GM19372 (cell line): ENCODE results near the gene CDK5R1.
"Not testable (repeated sequence)": the region's sequence is repeated elsewhere in the genome, so short reads cannot be mapped to it uniquely, and the experiment has no call there.

Source experiments
- ATAC-seq: cut with Tn5 transposase; IDR thresholded peaks from one replicate; pipeline ENCODE4 v1.9.1; 2021; ENCODE audit warnings: mild to moderate bottlenecking, low read depth, moderate library complexity; ENCODE audit not compliant: unreplicated experiment

Gene CDK5R1

DNA sequence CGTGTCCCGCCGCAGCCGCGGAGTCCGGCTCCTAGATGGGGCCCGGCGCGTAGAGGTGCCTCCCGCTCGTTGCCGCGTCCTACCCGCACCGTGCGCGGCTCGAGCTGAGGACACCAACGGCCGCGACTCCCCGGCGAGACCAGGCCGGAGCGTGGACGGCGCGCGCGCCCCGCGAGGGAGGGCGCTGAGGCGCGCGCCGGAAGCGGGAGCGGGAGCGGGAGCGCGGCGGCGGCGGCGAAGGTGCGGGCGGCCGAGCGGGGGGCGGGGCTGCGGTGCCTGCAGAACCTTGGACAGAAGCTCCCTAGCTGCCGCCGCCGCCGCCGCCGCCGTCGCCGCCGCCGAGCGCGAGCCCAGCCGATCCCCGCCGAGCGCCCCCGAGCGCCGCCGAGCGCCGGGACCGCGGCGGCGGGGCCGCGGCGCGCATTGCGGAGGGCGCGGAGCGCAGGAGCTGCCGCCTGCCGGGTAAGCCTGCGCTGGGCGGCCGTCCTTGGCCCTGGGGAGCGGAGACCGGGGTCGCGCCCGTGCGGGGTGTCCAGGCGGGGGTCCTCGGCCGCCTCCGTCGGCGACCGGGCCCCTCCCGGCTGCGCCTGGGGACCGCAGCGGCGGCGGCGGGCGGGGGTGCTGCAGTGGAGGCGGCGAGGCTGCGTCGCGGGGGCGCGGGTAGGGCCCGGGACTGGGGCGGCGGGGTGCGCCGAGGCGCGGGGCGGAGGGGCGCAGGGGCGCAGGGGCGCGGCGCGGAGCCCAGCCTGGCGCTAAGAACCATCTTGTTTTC is at the start of gene CDK5R1:
TSS of gene CDK5R1 (plus strand) at position 293 of the 772 bp plus-strand sequence. CDS start 628 bp downstream, outside the sequence.
- peak; percentile 37 for ATAC-seq

DNA sequence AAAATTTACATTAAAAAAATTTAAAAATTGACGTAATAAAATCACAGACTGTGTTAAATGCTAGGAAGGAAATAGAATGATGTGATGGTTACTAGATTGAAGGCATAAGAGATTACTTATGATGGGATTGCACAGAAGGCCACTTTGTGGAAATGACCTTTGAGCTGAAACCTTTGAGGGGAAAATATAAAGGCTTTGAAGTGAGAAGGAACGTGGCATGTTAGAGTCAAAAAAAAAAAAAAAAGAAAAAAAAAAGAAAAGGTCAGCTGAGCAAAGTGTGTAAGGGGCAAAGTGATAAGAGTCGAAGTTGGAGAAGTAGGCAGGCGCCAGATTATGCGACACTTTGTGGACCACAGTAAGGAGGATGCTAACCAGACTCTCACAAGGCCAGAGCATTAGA is 46.1 kb upstream of the CDK5R1 start:
- ATAC-seq, result no peak

DNA sequence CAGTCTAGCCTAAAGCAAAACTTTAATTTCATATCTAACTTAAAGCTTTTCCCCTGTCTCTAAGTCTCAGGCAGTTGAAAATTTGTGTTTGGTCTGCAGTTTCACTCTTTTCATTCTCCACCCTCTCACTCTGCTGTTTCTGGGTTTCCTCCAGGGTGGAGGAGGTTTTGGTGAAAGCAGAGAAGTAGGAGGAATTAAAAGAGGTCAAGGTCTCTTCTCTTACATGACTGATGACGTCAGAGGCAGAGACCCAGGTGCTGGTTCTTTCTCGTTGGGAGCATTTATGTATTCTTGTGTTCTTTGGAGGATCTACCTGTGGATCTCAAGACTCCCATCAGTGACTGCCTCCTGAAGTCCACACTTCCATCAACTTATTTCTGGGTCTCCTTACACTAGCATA is 44.9 kb upstream of the CDK5R1 start:
- no peak for ATAC-seq

DNA sequence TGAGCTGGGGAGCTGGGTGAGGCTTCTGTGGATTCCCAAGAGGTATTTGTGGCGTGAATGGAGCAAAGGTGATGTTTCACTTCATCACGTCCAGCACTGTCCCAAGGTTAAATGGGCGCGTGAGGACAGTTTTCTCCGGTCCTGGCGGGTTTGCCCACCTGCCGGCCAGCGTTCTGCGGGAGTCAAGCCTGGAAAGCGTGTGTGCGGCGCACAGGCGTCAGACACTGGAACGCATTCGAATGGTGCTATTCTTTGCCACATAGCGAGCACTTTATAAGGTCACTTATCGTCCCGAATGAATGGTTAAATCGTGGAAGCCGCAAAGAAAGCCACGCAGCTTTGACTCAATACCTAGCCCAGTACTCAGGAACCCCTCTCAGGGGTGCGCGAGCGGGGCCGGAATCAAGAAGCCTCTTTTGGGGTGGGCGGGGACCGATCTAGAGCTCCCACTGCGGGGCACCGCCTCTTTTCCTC is 42.9 kb upstream of the CDK5R1 start:
- no peak for ATAC-seq

DNA sequence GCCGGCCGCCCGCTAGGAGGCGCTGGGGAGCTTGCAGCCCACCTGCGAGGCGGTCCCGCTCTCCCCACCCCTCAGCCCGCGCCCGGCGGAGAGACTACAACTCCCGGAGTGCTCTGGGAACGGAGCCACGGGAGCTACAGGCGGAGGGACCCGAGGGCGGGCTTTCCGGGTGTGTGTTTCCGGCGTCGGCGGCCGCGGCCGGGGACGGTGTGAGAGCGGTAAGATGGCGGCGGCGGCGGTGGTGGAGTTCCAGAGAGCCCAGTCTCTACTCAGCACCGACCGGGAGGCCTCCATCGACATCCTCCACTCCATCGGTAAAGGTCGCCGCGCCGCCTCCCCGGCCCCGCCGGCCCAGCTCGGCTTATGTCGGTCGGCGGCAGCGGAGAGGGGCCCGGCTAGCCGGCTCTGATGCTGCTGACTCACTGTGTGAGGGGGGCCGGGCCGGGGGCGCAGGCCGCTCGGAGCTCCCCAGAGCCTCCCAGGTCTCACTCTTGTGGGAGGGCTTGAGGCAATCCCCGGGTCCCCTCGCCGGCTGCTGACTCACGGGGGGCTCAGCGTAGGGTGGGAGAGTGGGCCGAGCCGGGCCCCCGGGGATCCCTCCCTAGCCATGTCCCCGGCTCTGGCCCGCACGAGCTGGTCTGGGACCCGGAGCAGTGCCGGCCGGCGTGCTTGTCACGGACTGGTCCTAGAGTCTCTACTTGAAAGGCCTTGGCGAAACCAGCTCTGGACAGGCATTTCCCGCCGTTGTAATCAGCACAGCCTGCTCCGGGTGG is 42.3 kb upstream of the CDK5R1 start, which contains the start of gene PSMD11:
TSS of gene PSMD11 (plus strand) at position 210 of the 773 bp plus-strand sequence. CDS start at position 224, 14 bp downstream.
- ATAC-seq, result peak; percentile 92

DNA sequence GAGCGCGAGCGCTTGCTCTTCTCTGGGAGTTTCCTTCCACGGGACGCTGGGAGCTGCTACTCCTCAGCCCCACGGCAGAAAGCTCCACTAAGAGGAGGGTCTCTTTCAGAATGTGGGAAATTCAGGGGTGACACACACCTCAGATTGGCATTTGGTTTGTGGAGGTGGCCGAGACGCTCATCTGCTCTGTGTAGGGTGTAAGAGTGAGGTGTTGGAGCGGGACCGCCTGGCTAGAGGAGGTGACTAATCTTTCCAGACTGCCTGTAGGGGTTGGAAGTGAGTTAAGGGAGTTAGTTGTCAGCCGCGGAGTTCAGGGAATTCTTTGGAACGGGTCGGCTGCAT is 41.7 kb upstream of the CDK5R1 start:
- no peak for ATAC-seq

DNA sequence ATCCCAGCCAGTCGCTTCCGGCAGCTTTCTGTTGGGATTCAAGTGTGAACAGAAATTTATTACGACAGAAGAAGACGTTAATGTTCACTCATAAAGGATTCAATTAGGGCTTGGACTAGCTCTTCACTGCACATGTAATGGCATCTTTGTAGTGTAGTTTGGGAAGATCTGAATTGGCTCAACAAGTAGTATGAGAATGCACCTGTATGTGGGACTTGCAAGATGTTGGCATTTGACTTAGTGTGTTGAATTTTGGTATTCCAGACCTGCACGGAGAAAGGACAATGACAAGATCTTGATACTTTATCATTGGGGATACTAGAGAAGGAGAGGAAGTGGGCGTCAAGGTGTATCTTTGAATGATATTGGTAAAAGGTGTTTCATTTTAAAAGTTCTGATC is 41.3 kb upstream of the CDK5R1 start:
- ATAC-seq, result no peak

DNA sequence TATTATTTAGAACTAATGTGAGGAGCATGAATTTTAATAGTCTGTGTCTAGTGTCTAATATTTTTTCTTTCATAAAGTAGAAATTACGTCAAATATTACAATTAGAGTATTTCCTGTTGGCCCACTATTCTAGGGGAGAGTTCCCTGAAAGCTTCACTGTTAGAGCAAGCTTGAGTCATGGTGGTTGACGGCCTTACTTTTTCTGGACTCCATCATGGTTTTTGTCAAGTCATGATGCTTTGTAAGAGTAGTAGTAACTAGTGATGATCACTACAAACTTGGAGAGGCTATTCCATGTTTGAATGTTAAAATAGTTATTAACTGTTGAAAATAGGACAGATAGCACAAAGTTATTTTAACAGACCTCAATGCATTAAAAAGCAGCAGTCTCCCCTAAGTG is 40.8 kb upstream of the CDK5R1 start:
- ATAC-seq, result no peak

DNA sequence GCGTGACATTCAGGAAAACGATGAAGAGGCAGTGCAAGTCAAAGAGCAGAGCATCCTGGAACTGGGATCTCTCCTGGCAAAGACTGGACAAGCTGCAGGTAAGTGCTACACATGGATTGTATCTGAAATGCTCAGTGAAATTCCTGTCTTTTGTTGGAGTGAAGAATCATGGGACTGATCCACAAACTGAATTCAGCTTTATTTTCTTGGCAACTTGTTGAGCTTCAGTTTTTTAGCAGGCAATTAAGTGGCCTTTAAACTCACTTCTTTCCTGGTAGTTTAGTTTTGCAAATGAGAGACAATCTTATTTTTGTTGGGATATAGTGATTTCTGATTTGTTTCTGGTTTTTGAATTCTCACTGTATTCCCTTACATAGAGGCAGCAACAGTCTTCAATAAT is 39.8 kb upstream of the CDK5R1 start:
- no peak for ATAC-seq

DNA sequence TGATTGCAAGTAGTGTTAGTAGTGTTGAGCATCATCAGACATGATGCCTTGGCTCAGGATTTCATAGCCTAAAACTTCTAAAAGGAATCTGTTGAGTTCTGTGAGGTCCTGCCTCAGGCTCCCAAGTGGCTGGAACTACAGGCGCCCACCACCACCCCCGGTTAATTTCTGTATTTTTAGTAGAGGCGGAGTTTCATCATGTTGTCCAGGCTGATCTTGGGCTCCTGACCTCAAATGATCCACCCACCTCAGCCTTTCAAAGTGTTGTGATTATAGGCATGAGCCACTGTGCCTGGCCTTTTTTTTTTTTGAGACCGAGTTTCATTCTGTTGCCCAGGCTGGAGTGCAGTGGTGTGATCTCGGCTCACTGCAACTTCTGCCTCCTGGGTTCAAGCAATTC is 36.8 kb upstream of the CDK5R1 start:
- ATAC-seq, result no peak

DNA sequence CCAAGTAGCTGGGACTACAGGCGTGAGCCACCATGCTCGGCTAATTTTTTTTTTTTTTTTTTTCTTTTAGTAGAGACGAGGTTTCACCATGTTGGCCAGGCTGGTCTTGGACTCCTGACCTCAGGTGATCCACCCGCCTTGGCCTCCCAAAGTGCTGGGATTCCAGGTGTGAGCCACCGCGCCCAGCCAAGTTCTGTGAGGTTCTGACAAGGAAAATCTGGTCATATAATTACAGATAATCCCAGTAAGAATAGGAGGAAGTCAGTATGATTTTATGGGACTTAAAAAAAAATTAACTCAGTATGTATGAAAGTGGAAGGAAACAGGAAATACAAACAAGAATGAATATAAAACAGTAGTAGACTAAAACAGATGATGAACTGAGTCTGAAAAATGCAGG is 36.4 kb upstream of the CDK5R1 start:
- ATAC-seq, result not testable (repeated sequence)

DNA sequence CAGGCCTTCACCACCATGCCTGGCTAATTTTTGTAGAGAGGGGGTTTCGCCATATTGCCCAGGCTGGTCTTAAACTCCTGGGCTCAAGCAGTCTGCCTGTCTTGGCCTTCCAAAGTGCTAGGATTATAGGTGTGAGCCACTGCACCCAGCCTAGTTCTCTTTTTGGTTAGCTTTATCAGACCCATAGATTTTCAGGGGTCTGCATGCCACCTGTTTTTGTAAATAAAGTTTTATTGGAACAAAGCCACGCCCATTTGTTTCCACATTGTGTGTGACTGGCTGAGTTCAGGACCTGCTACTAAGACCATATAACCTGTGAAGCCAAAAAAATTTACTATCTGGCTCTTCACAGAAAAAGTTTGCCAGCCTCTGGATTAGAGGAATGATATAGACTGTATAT is 34.9 kb upstream of the CDK5R1 start:
- ATAC-seq, result no peak

DNA sequence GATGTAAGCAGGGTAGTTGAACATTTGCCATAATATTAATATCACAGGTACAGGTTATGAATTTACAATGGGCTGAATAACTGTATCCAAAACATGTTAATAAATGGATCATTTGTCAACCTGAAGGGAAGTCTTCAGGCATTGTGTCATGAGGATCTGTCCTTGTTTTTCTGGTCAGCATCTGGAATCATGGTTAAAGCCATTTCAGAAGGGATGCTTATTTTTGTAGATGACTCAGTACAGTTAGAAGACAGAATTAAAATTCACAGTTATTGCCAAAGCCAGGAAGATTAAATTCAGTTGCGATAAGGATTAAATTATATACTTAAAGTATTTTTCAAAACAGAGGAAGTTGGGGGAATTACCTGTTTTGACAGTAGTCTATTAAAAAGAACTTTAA is 34.5 kb upstream of the CDK5R1 start:
- ATAC-seq, result no peak

DNA sequence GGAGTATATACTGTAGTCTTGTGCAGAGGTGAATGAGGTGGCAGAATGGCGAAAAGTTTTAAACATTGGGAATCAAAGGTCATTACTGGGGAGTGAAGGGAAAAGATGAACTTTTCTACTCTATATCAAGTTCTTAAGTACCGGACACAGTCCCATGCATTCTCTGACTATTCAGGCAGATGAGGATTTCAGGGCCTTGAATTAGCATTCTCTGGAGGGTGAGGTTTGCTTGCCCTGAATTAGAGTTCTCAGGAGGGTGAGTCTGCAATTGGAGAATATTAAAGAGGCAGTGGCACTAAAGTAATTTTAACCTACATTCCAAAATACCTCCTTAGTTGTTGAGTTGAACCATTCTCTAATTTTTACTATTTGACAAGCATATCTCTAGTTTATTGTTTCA is 33.4 kb upstream of the CDK5R1 start:
- ATAC-seq, result no peak

DNA sequence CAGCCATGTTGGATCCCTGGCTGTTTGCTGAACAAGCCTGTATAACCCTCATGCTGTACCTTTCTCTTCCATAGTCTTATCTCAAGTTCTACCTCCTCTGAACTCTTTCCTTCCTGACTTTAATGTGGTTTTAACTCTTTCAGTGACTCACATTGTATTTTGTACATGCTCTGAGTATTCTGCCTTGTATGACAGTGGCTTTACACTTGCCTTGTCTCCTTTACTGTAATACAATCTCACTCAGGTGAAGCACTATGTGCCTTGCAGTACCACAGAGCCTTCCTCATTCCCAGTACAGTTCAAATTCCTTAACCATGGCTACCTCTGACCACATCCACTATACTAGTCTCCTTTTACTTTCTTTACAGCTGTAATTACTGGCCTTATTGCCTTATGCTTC is 28.4 kb upstream of the CDK5R1 start:
- ATAC-seq, result no peak

DNA sequence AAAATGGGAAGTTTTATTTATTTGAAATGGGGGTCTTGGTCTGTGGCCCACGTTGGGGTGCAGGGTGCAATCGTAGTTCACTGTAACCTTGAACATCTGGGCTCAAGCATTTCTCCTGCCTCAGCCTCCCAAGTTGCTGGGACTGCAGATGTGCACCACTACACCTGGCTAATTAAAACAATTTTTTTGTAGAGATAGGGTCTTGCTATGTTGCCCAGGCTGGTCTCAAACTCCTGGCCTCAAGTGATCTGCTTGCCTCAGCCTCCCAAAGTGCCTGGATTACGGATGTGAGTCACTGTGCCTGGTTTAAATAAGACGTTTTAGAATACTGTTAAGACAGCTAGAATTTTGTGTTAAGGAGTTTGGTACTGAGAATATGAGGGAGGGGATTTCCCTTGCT is 26.7 kb upstream of the CDK5R1 start:
- no peak for ATAC-seq

DNA sequence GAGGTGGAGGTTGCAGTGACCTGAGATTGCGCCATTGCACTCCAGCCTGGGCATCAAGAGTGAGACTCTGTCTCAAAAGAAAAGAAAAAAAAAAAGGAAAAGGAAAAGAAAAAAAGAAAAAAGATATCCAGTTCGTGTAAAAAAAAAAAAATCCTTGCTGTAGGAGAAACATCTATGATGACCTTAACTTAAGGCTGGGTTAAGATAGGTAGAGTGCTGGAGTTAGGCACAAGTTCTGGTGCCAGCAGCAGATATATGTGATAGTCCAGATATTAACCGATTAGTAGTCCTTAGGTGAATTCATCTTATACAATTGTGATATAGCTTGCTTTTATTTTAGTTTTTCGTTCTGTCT is 25.3 kb upstream of the CDK5R1 start:
- no peak for ATAC-seq

DNA sequence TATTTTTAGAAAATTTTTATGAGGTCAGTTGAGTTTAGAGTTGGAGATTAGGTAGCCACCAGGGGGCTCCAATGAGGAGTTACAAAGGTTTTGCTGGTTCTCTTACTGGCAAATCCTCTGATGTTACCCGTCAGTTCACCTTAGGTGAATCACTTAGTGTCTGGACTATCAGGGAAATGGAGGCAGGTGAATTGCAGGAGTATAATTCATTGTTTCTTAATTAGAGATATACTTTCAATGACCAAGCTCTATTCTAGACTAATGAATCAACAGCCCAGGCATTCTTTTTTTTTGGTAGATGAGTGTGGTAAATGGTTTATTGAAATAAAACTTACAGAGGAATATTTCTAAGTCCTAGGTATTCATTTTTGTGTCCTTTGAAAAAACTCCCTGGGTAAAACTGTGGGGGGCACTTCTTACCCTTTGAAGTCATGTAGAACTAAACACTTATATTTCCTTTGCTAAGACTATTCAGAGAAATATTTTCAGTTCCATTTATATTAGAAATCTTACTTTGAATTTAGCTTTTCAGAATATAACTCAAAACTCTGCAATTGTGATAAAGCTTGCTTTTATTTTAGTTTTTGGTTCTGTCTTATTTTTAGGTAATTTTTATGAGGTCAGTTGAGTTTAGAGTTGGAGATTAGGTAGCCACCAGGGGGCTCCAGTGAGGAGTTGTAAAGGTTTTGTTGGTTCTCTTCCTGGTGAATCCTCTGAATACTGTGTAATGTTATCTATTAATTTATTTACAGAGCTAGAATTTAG is 24.8 kb upstream of the CDK5R1 start:
- no peak for ATAC-seq

DNA sequence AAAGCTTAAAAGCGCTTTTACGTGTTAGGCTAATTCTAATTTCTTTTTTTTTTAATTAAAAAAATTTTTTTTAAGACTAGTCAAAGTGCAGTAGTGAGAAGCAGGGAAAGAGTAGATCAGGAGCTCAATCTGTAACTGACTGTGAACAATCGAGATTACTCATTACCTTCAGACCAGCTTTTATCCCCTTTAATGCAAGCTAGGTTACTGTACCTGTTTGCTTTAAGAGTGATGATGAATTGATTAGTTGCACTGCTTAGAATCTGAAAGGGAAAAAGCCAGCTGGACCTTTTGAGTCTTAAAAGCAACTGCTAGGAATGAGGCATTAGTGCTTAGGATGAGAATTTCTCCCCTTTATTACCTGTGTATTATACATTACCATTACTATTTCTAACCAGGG is 23.5 kb upstream of the CDK5R1 start:
- ATAC-seq, result no peak

DNA sequence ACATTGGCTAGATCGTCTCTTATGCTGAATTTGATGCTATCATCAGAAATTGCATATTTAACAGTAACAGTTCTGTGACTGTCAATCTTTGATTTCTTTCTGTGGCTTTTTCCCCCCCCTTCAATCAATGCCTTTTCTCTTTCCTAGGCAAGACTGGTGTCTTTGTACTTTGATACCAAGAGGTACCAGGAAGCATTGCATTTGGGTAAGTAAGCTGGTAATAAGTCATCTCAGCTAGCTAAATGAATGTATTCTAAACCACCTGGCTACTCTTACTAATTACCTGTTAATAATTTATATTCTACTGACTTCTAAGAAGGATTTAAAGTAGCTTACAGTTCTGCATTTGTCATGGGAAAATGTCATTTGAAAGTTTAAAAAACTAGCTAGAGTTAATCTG is 22.4 kb upstream of the CDK5R1 start:
- no peak for ATAC-seq

DNA sequence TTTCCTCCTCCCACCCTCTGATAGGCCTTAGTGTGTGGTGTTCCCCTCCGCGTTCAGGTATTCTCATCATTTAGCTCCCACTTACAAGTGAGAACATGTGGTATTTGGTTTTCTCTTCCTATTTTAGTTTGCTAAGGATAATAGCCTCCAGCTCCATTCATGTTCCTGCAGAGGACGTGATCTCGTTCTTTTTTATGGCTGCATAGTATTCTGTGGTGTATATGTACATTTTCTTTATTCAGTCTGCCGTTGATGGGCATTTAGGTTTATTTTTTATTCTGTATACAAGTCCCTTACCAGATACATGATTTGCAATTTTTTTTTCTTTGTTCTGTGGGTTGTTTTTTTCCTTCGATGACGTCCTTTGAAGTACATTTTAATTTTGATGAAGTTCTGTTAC is 18.8 kb upstream of the CDK5R1 start:
- no peak for ATAC-seq
